ENCODE measurements around the gene PLIN4.

DNA sequence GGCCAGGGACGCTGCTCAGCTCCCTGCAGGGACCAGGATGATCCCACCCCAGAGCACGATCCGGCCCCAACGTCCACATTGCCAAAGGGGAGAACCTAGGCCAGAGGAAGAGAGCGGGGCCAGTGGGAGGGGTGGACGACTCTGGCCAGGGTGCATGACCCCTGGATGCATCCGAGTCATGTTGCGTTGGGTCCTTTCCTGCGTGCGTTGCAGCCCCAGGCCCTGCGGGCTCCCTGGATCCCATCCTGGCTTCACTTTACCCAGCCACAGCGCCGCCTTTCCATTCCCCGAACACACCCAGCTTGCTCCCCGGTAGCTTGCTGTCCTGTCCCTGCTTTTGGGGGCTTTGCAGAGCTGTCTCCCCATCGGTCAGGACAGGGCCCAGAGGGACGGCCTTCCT lies 10.5 kb downstream of the PLIN4 start:
- TF ChIP-seq, protein P1, sequence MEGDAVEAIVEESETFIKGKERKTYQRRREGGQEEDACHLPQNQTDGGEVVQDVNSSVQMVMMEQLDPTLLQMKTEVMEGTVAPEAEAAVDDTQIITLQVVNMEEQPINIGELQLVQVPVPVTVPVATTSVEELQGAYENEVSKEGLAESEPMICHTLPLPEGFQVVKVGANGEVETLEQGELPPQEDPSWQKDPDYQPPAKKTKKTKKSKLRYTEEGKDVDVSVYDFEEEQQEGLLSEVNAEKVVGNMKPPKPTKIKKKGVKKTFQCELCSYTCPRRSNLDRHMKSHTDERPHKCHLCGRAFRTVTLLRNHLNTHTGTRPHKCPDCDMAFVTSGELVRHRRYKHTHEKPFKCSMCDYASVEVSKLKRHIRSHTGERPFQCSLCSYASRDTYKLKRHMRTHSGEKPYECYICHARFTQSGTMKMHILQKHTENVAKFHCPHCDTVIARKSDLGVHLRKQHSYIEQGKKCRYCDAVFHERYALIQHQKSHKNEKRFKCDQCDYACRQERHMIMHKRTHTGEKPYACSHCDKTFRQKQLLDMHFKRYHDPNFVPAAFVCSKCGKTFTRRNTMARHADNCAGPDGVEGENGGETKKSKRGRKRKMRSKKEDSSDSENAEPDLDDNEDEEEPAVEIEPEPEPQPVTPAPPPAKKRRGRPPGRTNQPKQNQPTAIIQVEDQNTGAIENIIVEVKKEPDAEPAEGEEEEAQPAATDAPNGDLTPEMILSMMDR (optimal IDR thresholded peaks at IDR 0.05 in 1 of 3, IDR thresholded peaks at IDR 0.05 in 1 of 3, conservative IDR thresholded peaks at IDR 0.05 in 1 of 3; ENCODE audit: extremely low read depth in 1 of 3, insufficient read depth in 2 of 3, low read length in 3 of 3), result no peak
- TF ChIP-seq EZH2 (IDR thresholded peaks at IDR 0.05; ENCODE audit: low read length), result no peak

Measured in keratinocyte (primary cell).